MM.1S (cell line): Measurements from ENCODE around the gene FANCC.

Experiments used
- DNase-seq: peaks from one replicate; pipeline ENCODE4 v3.0.0-alpha.2; 2015
- H2AFZ ChIP-seq: fragments of 300-600 bp; sonication (generic); 2 replicates; pipeline ENCODE4 v1.6.0; 2016; ENCODE audit warnings: antibody characterized with exemption, low read length
- H3F3A ChIP-seq: fragments of 300-600 bp; sonication (generic); 2 replicates; pipeline ENCODE4 v1.6.1; 2016; ENCODE audit warnings: mild to moderate bottlenecking, antibody characterized with exemption, low read length, moderate library complexity, mixed read lengths; ENCODE audit not compliant: insufficient read depth
- H3K27ac ChIP-seq: fragments of 300-600 bp; sonication (generic); 2 replicates; pipeline ENCODE4 v1.5.1; 2016; ENCODE audit warnings: mild to moderate bottlenecking, low read length
- H3K27me3 ChIP-seq: fragments of 300-600 bp; sonication (generic); replicated peaks from 2 replicates; pipeline ENCODE4 v1.6.0; 2016; ENCODE audit warnings: low read length; ENCODE audit not compliant: insufficient read depth
- H3K36me3 ChIP-seq: fragments of 300-600 bp; sonication (generic); replicated peaks from 2 replicates; pipeline ENCODE4 v1.6.1; 2016; ENCODE audit warnings: mild to moderate bottlenecking, low read length, mixed read lengths; ENCODE audit not compliant: insufficient read depth
- H3K4me1 ChIP-seq: fragments of 300-600 bp; sonication (generic); 2 replicates; pipeline ENCODE4 v1.6.1; 2016; ENCODE audit warnings: low read length, mixed read lengths
- H3K4me2 ChIP-seq: fragments of 300-600 bp; sonication (generic); 2 replicates; pipeline ENCODE4 v1.6.0; 2016; ENCODE audit warnings: low read depth, low read length
- H3K4me3 ChIP-seq: fragments of 300-600 bp; sonication (generic); 2 replicates; pipeline ENCODE4 v1.5.1; 2016; ENCODE audit warnings: low read length, mixed read lengths
- H3K79me2 ChIP-seq: fragments of 300-600 bp; sonication (generic); 2 replicates; pipeline ENCODE4 v1.6.1; 2016; ENCODE audit warnings: mixed run types, low read length, mixed read lengths
- H3K9ac ChIP-seq: fragments of 300-600 bp; sonication (generic); 2 replicates; pipeline ENCODE4 v1.6.1; 2016; ENCODE audit warnings: low read length, mixed read lengths
- H3K9me2 ChIP-seq: fragments of 300-600 bp; sonication (generic); replicated peaks from 2 replicates; pipeline ENCODE4 v1.6.1; 2016; ENCODE audit warnings: mild to moderate bottlenecking, low read length, mixed read lengths; ENCODE audit not compliant: insufficient read depth
- H3K9me3 ChIP-seq: fragments of 300-600 bp; sonication (generic); replicated peaks from 2 replicates; pipeline ENCODE4 v1.6.1; 2016; ENCODE audit warnings: mild to moderate bottlenecking, low read length, mixed read lengths; ENCODE audit not compliant: insufficient read depth
- H4K20me1 ChIP-seq: fragments of 300-600 bp; sonication (generic); 2 replicates; pipeline ENCODE4 v1.6.1; 2016; ENCODE audit warnings: mild to moderate bottlenecking, low read length, moderate library complexity, mixed read lengths; ENCODE audit not compliant: insufficient read depth
- CTCF ChIP-seq: fragments of 300-600 bp; sonication (generic); IDR thresholded peaks from 2 replicates; pipeline ENCODE4 v1.5.1; 2016; ENCODE audit warnings: antibody characterized with exemption, low read length, mixed read lengths
- EZH2 ChIP-seq: fragments of 300-600 bp; sonication (generic); optimal IDR thresholded peaks from 2 replicates; pipeline ENCODE3; 2017; ENCODE audit warnings: low read depth, mild to moderate bottlenecking, antibody characterized with exemption, low read length, mixed read lengths
- EZH2phosphoT487 ChIP-seq: fragments of 300-600 bp; sonication (generic); IDR thresholded peaks from 2 replicates; pipeline ENCODE4 v1.6.1; 2018; ENCODE audit warnings: antibody characterized with exemption, low read length

FANCC gene

GRCh38 chr9:95060916-95061315 is 256.6 kb downstream of the FANCC start:
- TF ChIP-seq CTCF (no peak), EZH2phosphoT487 (no peak), EZH2 (no peak)
- Histone ChIP-seq H4K20me1 (no peaks in the 10 kb centered on the region), H3K79me2 (no peaks in the 10 kb centered on the region), H3K27me3 (no peaks in the 10 kb centered on the region), H3K36me3 (no peaks in the 10 kb centered on the region), H2AFZ (no peak overlapping the region), H3K4me1 (no peaks in the 10 kb centered on the region), H3K4me3 (no peak overlapping the region), H3K9me2 (no peaks in the 10 kb centered on the region), H3F3A (no peaks in the 10 kb centered on the region), H3K4me2 (no peak overlapping the region), H3K9ac (no peak overlapping the region), H3K27ac (no peak overlapping the region), H3K9me3 (no peaks in the 10 kb centered on the region)
- DNase-seq: no peak

GRCh38 chr9:95060234-95060633 is 257.3 kb downstream of the FANCC start:
- H3K9me2 ChIP-seq: no peaks in the 10 kb centered on the region
- H4K20me1 ChIP-seq: no peaks in the 10 kb centered on the region
- no peaks in the 10 kb centered on the region for H3K4me1 ChIP-seq
- no peak overlapping the region for H3K9ac ChIP-seq
- H3F3A ChIP-seq: no peaks in the 10 kb centered on the region
- no peak for TF ChIP-seq CTCF
- no peak for TF ChIP-seq EZH2phosphoT487
- no peak for TF ChIP-seq EZH2
- H3K4me3 ChIP-seq: no peak overlapping the region
- DNase-seq: no peak
- no peaks in the 10 kb centered on the region for H3K27me3 ChIP-seq
- no peaks in the 10 kb centered on the region for H3K36me3 ChIP-seq
- no peaks in the 10 kb centered on the region for H3K9me3 ChIP-seq
- no peak overlapping the region for H3K4me2 ChIP-seq
- H3K27ac ChIP-seq: no peak overlapping the region
- H2AFZ ChIP-seq: no peak overlapping the region
- H3K79me2 ChIP-seq: no peaks in the 10 kb centered on the region

GRCh38 chr9:95058795-95059386 is 258.6 kb downstream of the FANCC start:
- H3F3A ChIP-seq: no peaks in the 10 kb centered on the region
- H3K36me3 ChIP-seq: no peaks in the 10 kb centered on the region
- no peak overlapping the region for H2AFZ ChIP-seq
- no peak overlapping the region for H3K9ac ChIP-seq
- no peaks in the 10 kb centered on the region for H3K27me3 ChIP-seq
- H3K4me3 ChIP-seq: no peak overlapping the region
- no peaks in the 10 kb centered on the region for H3K9me2 ChIP-seq
- TF ChIP-seq EZH2phosphoT487: no peak
- TF ChIP-seq EZH2: no peak
- TF ChIP-seq CTCF: no peak
- no peak overlapping the region for H3K27ac ChIP-seq
- no peaks in the 10 kb centered on the region for H3K9me3 ChIP-seq
- no peaks in the 10 kb centered on the region for H3K79me2 ChIP-seq
- no peaks in the 10 kb centered on the region for H4K20me1 ChIP-seq
- no peaks in the 10 kb centered on the region for H3K4me1 ChIP-seq
- DNase-seq: no peak
- H3K4me2 ChIP-seq: no peak overlapping the region
